Right lung (tissue), 10 donors: Measurements from ENCODE around the gene STT3B. TPM values are rescaled to one million over a fixed set of nuclear protein-coding genes. Genes with fewer than 3 reads are reported as not detected.
"Not testable (repeated sequence)": the region's sequence is repeated elsewhere in the genome, so short reads cannot be mapped to it uniquely, and the experiment has no call there.

Experiments used
- DNase-seq, 2 donors: peaks; one replicate each; pipeline ENCODE4 v3.0.0-alpha.2; 2013
- long read RNA-seq, 8 donors: transcript quantifications; one replicate each; lab custom pipeline, GENCODE V29; 2026
- polyA plus RNA-seq, 5 donors: library from polyadenylated mRNA; unstranded; fragments of 120-200 nt; gene quantifications; one replicate each; pipeline versions ENCODE4 v1.2.1 to v1.2.3, GENCODE V29; 2013; ENCODE audit warnings: inconsistent platforms in 1 of 5, low replicate concordance in 1 of 5; ENCODE audit not compliant: insufficient read length in 5 of 5, insufficient read depth in 1 of 5

Gene STT3B
- polyA plus RNA-seq: 100 to 1,000 TPM; 115 to 189 (median 165) TPM
- long read RNA-seq, donor 1, full-length matches to known transcripts: 13 of 75 reads
- long read RNA-seq, donor 1, partial matches to known transcripts: 62 of 75 reads
- long read RNA-seq, donor 1, other reads (novel, unspliced or antisense): 0 of 75 reads
- long read RNA-seq, donor 2, full-length matches to known transcripts: 15 of 15 reads
- long read RNA-seq, donor 2, partial matches to known transcripts: 0 of 15 reads
- long read RNA-seq, donor 2, other reads (novel, unspliced or antisense): 0 of 15 reads
- long read RNA-seq, donor 3, full-length matches to known transcripts: 9 of 14 reads
- long read RNA-seq, donor 3, partial matches to known transcripts: 5 of 14 reads
- long read RNA-seq, donor 3, other reads (novel, unspliced or antisense): 0 of 14 reads
- long read RNA-seq, donor 4, full-length matches to known transcripts: 11 of 11 reads
- long read RNA-seq, donor 4, partial matches to known transcripts: 0 of 11 reads
- long read RNA-seq, donor 4, other reads (novel, unspliced or antisense): 0 of 11 reads
- long read RNA-seq, donor 5, full-length matches to known transcripts: 15 of 23 reads
- long read RNA-seq, donor 5, partial matches to known transcripts: 8 of 23 reads
- long read RNA-seq, donor 5, other reads (novel, unspliced or antisense): 0 of 23 reads
- long read RNA-seq, donor 6, full-length matches to known transcripts: 16 of 33 reads
- long read RNA-seq, donor 6, partial matches to known transcripts: 17 of 33 reads
- long read RNA-seq, donor 6, other reads (novel, unspliced or antisense): 0 of 33 reads
- long read RNA-seq, donor 7, full-length matches to known transcripts: 6 of 18 reads
- long read RNA-seq, donor 7, partial matches to known transcripts: 12 of 18 reads
- long read RNA-seq, donor 7, other reads (novel, unspliced or antisense): 0 of 18 reads
- long read RNA-seq, donor 8, full-length matches to known transcripts: 4 of 9 reads
- long read RNA-seq, donor 8, partial matches to known transcripts: 5 of 9 reads
- long read RNA-seq, donor 8, other reads (novel, unspliced or antisense): 0 of 9 reads

- DNase-seq: no peak
Measured at GRCh38 chr3:31532587-31533168, at the start of gene STT3B. TSS of gene STT3B (plus strand) at chr3:31532925. CDS start at chr3:31532999, 74 bp downstream.

- no peak for DNase-seq
Measured at GRCh38 chr3:31483776-31484175, 48.9 kb upstream of the STT3B start.

- DNase-seq: no peak
Measured at GRCh38 chr3:31485196-31485595, 47.5 kb upstream of the STT3B start.

- no peak for DNase-seq
Measured at GRCh38 chr3:31486865-31487533, 45.7 kb upstream of the STT3B start.

- DNase-seq: no peak
Measured at GRCh38 chr3:31488475-31489017, 44.2 kb upstream of the STT3B start.

- DNase-seq: no peak
Measured at GRCh38 chr3:31490502-31490901, 42.2 kb upstream of the STT3B start.

GRCh38 chr3:31491660-31492059 lies 41.1 kb upstream of the STT3B start:
- DNase-seq: no peak

- DNase-seq: no peak
Measured at GRCh38 chr3:31493149-31493548, 39.6 kb upstream of the STT3B start.

- peak in 1 of 2 donors; percentile 13 for DNase-seq
Measured at GRCh38 chr3:31495971-31496665, 36.6 kb upstream of the STT3B start.

- DNase-seq: peak; percentile 84 to 87
Measured at GRCh38 chr3:31498791-31499190, 33.9 kb upstream of the STT3B start.

- no peak for DNase-seq
Measured at GRCh38 chr3:31499281-31499680, 33.4 kb upstream of the STT3B start.

- DNase-seq: no peak
Measured at GRCh38 chr3:31502803-31503221, 29.9 kb upstream of the STT3B start.

- DNase-seq: no peak
Measured at GRCh38 chr3:31503456-31503855, 29.3 kb upstream of the STT3B start.

- no peak for DNase-seq
Measured at GRCh38 chr3:31504230-31504629, 28.5 kb upstream of the STT3B start.

- DNase-seq: no peak
Measured at GRCh38 chr3:31505371-31506048, 27.2 kb upstream of the STT3B start.

GRCh38 chr3:31506515-31506914 lies 26.2 kb upstream of the STT3B start:
- DNase-seq: not testable (repeated sequence)

GRCh38 chr3:31508452-31509146 lies 24.1 kb upstream of the STT3B start:
- DNase-seq: no peak

- no peak for DNase-seq
Measured at GRCh38 chr3:31509147-31509728, 23.5 kb upstream of the STT3B start.

- DNase-seq: no peak
Measured at GRCh38 chr3:31514570-31514969, 18.2 kb upstream of the STT3B start.
